Measurements from ENCODE around the gene SLC18A2. TPM values are rescaled to one million over a fixed set of nuclear protein-coding genes. Genes with fewer than 3 reads are reported as not detected.
A peak's percentile ranks its signal among the peaks of the same experiment; 100 is the strongest.

Gene SLC18A2
- total and polyA plus RNA-seq, 10 donors, result 0.02 to 0.92 (median 0.28) TPM

- DNase-seq, result no peak
- H3K9me3 ChIP-seq, result peaks cover 0 to 11% (median 2%) of the 10 kb centered on the region in 8 donors
- peak overlapping the region in 4 of 8 donors; percentile 26 to 75 (median 63) for H3K27ac ChIP-seq
- 52 to 81% (median 68%) methylated on average over 5 of the region's 5 CpGs for WGBS, 5 donors
- intact Hi-C loops (cut with DNase I; ENCODE audit: low total_unique reads), result no loop called here
- H3K4me1 ChIP-seq, result peaks cover 6 to 33% (median 13%) of the 10 kb centered on the region in 6 donors
- H3K4me3 ChIP-seq, result no peak overlapping the region
- H3K36me3 ChIP-seq, result no peaks in the 10 kb centered on the region
- no peak for TF ChIP-seq POLR2A (IDR thresholded peaks at IDR 0.05)
- peak in 1 of 3 donors; percentile 32 for TF ChIP-seq POLR2AphosphoS5 (IDR thresholded peaks at IDR 0.05)
- TF ChIP-seq CTCF (IDR thresholded peaks at IDR 0.05 in 8 of 11, conservative IDR thresholded peaks at IDR 0.05 in 3 of 11), result peak in 2 of 11 experiments; percentile 24 to 36
- peaks cover 0 to 66% (median 27%) of the 10 kb centered on the region in 7 donors for H3K27me3 ChIP-seq (replicated peaks in 1 of 7)
Measured at GRCh38 chr10:117237401-117237991, 3.4 kb upstream of the SLC18A2 start.

GRCh38 chr10:117239051-117239450, 1.9 kb upstream of the SLC18A2 start:
- Histone ChIP-seq H3K36me3 (no peaks in the 10 kb centered on the region), H3K27ac (no peak overlapping the region), H3K4me3 (no peak overlapping the region), H3K4me1 (peaks cover 6 to 33% (median 13%) of the 10 kb centered on the region in 6 donors), H3K9me3 (peaks cover 0 to 11% (median 2%) of the 10 kb centered on the region in 8 donors), H3K27me3 (replicated peaks in 1 of 7) (peaks cover 0 to 72% (median 32%) of the 10 kb centered on the region in 7 donors)
- intact Hi-C loops (cut with DNase I; ENCODE audit: low total_unique reads), result no loop called here
- TF ChIP-seq POLR2A (IDR thresholded peaks at IDR 0.05), result no peak
- TF ChIP-seq CTCF (IDR thresholded peaks at IDR 0.05 in 8 of 11, conservative IDR thresholded peaks at IDR 0.05 in 3 of 11), result no peak
- no peak for TF ChIP-seq POLR2AphosphoS5 (IDR thresholded peaks at IDR 0.05)
- WGBS, 5 donors, result 80 to 96% (median 93%) methylated on average over 6 to 8 of the region's 8 CpGs
- no peak for DNase-seq

GRCh38 chr10:117239721-117240620, 943 bp upstream of the SLC18A2 start:
- Histone ChIP-seq H3K27ac (no peak overlapping the region), H3K36me3 (no peaks in the 10 kb centered on the region), H3K27me3 (replicated peaks in 1 of 7) (peaks cover 0 to 80% (median 32%) of the 10 kb centered on the region in 7 donors), H3K4me3 (no peak overlapping the region), H3K9me3 (peaks cover 0 to 11% (median 2%) of the 10 kb centered on the region in 8 donors), H3K4me1 (peaks cover 6 to 33% (median 13%) of the 10 kb centered on the region in 6 donors)
- DNase-seq, result no peak
- TF ChIP-seq POLR2AphosphoS5 (IDR thresholded peaks at IDR 0.05) (no peak), POLR2A (IDR thresholded peaks at IDR 0.05) (no peak), CTCF (IDR thresholded peaks at IDR 0.05 in 8 of 11, conservative IDR thresholded peaks at IDR 0.05 in 3 of 11) (no peak)
- 58 to 71% (median 60%) methylated on average over 13 to 15 of the region's 15 CpGs for WGBS, 5 donors
- intact Hi-C loops (cut with DNase I; ENCODE audit: low total_unique reads), result no loop called here
